NCI-H510A (cell line): ENCODE data around the gene TASP1.
A peak's percentile ranks its signal among the peaks of the same experiment; 100 is the strongest.
"Not testable (repeated sequence)": the region's sequence is repeated elsewhere in the genome, so short reads cannot be mapped to it uniquely, and the experiment has no call there.

Experiments used
- DNase-seq: peaks from one replicate; lab custom pipeline; 2025; lab: John Stamatoyannopoulos, UW

Gene TASP1, protein sequence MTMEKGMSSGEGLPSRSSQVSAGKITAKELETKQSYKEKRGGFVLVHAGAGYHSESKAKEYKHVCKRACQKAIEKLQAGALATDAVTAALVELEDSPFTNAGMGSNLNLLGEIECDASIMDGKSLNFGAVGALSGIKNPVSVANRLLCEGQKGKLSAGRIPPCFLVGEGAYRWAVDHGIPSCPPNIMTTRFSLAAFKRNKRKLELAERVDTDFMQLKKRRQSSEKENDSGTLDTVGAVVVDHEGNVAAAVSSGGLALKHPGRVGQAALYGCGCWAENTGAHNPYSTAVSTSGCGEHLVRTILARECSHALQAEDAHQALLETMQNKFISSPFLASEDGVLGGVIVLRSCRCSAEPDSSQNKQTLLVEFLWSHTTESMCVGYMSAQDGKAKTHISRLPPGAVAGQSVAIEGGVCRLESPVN

GRCh38 chr20:13638496-13639149 is at the start of gene TASP1:
Gene TASP1, minus strand, starts transcription at chr20:13638932. Its CDS starts 8,854 bp downstream, at chr20:13630078.
- DNase-seq: peak; percentile 97

DNA sequence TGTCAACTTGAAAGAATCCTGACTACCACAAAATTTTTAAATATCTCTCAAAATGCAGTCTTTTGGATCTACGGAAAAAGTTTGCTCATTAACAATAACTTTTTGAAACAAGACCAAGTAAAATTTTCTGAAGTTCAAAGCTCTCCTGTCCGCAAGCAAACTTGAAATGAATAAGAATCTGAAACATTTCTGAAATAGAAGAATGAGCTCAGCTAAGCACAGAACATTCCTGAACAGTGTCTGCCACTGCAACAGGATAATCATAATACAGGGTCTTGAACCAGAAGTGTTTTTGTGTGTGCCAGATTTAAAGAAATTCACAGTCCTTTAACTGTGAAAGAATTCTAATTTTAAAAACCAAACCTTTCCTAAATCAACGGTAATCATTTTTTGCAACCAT is 49.1 kb upstream of the TASP1 start:
- DNase-seq: no peak

DNA sequence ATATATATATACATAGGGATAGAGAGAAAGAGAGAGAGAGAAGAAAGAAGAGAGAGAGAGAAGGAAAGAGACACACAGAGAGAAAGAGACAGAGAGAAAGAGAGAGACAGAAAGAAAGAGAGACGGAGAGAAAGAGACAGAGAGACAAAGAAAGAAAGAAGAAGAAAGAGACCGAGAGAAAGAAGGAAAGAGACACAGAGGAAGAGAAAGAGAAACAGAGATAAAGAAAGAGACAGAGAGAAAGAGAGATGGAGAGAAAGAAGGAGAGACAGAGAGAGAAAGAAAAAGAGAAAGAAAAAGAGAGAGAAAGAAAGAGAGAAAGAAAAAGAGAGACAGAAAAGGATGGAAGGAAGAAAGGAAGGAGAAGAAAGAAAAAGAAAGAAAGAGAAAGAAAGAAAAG is 46.9 kb upstream of the TASP1 start:
- DNase-seq: no peak

- no peak for DNase-seq
These were observed 46.0 kb upstream of the TASP1 start for GRCh38 chr20:13684566-13685222.

- no peak for DNase-seq
These were observed 45.1 kb upstream of the TASP1 start for GRCh38 chr20:13683833-13684232.

- DNase-seq: no peak
These were observed 42.8 kb upstream of the TASP1 start for GRCh38 chr20:13681248-13682125.

DNA sequence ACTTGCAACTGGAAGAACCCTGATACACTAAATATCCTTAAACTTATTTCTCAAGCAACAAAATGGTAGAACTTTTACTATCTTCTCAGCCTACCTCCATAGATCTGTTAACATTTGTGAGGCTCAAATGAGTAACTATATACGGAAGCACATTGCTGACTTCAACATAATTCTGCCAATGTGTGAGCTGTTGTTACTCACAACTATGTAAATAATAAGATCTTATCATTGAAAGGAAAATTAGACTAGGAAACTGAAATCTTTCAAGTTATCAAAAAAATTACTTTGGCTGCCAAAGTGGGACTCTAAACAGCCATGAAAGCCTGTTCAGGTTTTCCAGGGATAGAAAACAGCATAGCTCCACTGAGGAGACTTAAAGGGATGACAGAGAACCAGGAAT is 40.2 kb upstream of the TASP1 start:
- DNase-seq: no peak

- no peak for DNase-seq
These were observed 38.5 kb upstream of the TASP1 start for GRCh38 chr20:13677241-13677640.

GRCh38 chr20:13676682-13677081 is 38.0 kb upstream of the TASP1 start:
- DNase-seq: no peak

DNA sequence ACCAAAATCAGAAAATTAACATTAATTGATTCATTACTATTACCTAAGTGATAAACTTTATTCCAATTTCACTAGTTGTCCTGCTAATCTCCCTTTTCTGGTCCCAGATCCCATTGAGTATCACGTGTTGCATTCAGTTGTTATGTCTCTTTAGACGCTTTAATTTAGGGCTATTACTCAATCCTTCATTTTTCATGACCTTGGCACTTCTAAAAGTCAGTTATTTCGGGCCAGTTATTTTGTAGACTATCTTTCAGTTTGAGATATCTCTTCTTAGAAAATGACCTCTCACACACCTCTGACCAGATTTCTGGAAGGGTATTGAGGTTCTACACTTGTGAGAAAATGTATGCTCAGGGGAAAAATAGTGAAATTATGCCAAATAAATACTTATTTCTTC is 34.0 kb upstream of the TASP1 start:
- no peak for DNase-seq

GRCh38 chr20:13671916-13672378 is 33.2 kb upstream of the TASP1 start:
- no peak for DNase-seq

DNA sequence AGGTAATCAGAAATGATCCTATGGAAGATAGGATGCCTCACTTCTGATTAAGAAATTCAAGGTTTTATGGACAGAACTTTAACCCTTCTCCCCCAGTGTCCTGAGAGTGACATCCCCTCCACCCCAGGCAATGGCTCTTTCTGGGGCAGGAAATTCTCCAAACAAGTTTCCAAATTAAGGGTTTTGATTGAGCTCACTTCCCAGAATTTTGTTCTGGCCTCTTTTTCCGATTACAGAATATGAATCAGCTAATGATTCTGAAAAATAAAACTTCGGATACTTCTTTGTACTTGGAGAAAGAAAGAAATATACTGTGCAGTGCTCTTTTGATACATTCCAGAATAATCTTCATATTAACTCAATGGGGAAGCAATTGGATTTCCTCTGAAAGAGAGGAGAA is 32.8 kb upstream of the TASP1 start:
- no peak for DNase-seq

- DNase-seq: no peak
These were observed 31.4 kb upstream of the TASP1 start for GRCh38 chr20:13670160-13670559.

DNA sequence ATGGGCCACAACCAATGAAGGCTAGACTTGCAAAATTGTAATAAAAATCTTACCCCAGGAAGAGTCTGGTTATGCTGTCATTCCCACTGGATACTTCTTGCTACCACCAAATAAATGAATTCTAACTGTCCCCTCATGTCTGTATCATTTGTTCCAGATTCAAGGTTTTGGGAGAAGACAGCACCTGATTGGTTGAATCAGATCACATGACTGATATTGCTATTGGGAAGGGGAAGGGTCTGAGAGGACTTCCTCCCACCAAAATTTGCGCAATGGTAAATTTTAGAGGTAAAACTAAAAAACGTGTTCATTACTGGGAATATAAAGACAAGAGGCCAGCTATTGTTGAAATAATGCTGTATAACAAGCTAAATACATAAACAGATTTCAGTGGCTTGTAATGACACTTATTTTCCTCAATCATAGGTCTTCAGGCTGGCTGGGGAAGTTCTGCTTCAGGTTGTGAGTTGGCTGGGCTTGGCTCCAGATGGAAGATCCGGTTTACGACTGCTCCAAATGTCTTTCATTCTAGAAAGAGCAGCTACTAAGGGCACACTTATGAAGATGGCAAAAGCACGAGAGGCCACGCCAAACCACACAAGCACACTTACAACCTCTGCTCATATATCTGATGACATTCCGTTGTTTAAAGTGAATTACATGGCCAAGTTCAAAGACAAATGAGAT is 27.1 kb upstream of the TASP1 start:
- DNase-seq: no peak

GRCh38 chr20:13661070-13661685 is 22.4 kb upstream of the TASP1 start:
- DNase-seq: no peak

DNA sequence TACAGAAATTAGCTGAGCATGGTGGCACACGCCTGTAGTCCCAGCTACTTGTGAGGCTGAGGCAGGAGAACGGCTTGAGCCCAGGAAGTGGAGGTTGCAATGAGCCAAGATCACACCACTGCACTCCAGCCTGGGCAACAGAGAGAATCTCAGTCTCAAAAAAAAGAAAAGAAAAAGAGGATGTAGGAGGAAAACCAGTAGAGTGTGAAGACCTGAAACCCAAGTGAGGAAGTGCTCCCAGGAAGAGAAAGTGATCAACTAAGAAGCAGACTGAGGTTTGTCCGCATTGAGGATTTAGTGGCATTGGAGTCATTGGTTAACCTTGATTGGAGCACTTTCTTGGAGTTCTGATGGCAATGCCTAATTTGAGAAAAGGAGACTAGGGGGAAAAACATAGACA is 20.6 kb upstream of the TASP1 start:
- no peak for DNase-seq

- not testable (repeated sequence) for DNase-seq
These were observed 19.3 kb upstream of the TASP1 start for GRCh38 chr20:13658060-13658459.

GRCh38 chr20:13656721-13657368 is 18.1 kb upstream of the TASP1 start:
- DNase-seq: no peak

DNA sequence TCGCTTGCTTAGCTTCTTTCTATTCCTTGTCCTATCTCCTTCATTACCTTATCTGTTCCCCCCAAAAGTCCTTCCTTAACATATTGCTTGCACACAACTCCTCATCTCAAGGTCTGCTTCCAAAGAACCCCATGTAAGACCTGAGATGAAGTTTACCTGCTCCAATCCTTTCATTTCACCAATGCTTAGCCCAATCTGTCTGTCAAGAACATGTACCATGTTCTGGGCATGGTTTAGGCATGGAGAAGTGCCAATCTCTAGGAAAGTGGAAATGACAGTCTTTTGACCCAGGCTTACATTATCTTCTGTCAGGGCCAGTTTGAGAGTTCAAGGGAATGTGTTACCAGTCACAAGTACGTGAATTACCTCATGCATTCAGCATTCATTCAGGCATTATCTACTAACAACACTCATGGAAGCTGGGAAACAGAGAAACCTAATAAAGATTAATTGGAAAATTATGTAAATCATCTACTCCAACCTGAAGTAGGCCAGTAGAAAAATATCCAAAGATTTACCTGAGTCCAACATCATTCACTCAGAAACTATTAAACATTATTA is 15.8 kb upstream of the TASP1 start:
- DNase-seq: no peak

- DNase-seq: no peak
These were observed 11.7 kb upstream of the TASP1 start for GRCh38 chr20:13650474-13650873.
